ENCODE data around the gene PAX9. TPM values are rescaled to one million over a fixed set of nuclear protein-coding genes. Genes with fewer than 3 reads are reported as not detected.
A peak's percentile ranks its signal among the peaks of the same experiment; 100 is the strongest.

Gene PAX9
- total and polyA plus RNA-seq, 2 of the 13 experiments (the other 11 are each of a cell fraction or from before 2014, with no cell fraction given), result 0.03 TPM; not detected in 1

- no peak for TF ChIP-seq DBP (CRISPR knock-in tag; IDR thresholded peaks at IDR 0.05; ENCODE audit: not compliant biosample characterization)
- TF ChIP-seq TBX2 (CRISPR knock-in tag; IDR thresholded peaks at IDR 0.05; ENCODE audit: borderline replicate concordance), result peak; percentile 41; the same call in 1 of the 2 replicates
- no peak for TF ChIP-seq SCMH1 (CRISPR knock-in tag; IDR thresholded peaks at IDR 0.05; ENCODE audit: borderline replicate concordance)
- no peak for TF ChIP-seq ZNF430 (CRISPR knock-in tag; IDR thresholded peaks at IDR 0.05)
- 0 out of 2 replicates have a peak, but pooled peaks have one; percentile 53 for TF ChIP-seq GMEB1 (CRISPR knock-in tag; IDR thresholded peaks at IDR 0.05; ENCODE audit: borderline replicate concordance)
- TF ChIP-seq ZSCAN29 (CRISPR knock-in tag; conservative IDR thresholded peaks at IDR 0.05), result no peak
- TF ChIP-seq KMT2B (CRISPR knock-in tag; IDR thresholded peaks at IDR 0.05), result no peak
- TF ChIP-seq TCF12 (IDR thresholded peaks at IDR 0.05), result no peak
- no peak for TF ChIP-seq TCF12 (CRISPR knock-in tag; IDR thresholded peaks at IDR 0.05)
- no peak for TF ChIP-seq TCF7L2 (IDR thresholded peaks at IDR 0.05; ENCODE audit: low read depth, low read length)
- TF ChIP-seq PCBP1 (IDR thresholded peaks at IDR 0.05; ENCODE audit: borderline replicate concordance, low read depth, low read length), result no peak
- TF ChIP-seq IRX3 (CRISPR knock-in tag; IDR thresholded peaks at IDR 0.05; ENCODE audit: borderline replicate concordance, low read depth), result no peak
- no peak for TF ChIP-seq PBX3 (CRISPR knock-in tag; IDR thresholded peaks at IDR 0.05; ENCODE audit: borderline replicate concordance)
- TF ChIP-seq ZNF674 (CRISPR knock-in tag; IDR thresholded peaks at IDR 0.05; ENCODE audit: low read depth), result no peak
- peak in 1 of 2 experiments; percentile 52; a peak in 1 of 4 replicates for TF ChIP-seq KLF16 (CRISPR knock-in tag; IDR thresholded peaks at IDR 0.05)
- no peak for TF ChIP-seq ZNF7 (CRISPR knock-in tag; IDR thresholded peaks at IDR 0.05)
- no peak for TF ChIP-seq AKAP8 (CRISPR knock-in tag; IDR thresholded peaks at IDR 0.05)
- TF ChIP-seq RBM22 (optimal IDR thresholded peaks at IDR 0.05; ENCODE audit: low read length), result no peak
- TF ChIP-seq ZNF660 (CRISPR knock-in tag; IDR thresholded peaks at IDR 0.05; ENCODE audit: borderline replicate concordance, low read depth), result no peak
- TF ChIP-seq ZNF749 (CRISPR knock-in tag; IDR thresholded peaks at IDR 0.05; ENCODE audit: borderline replicate concordance), result no peak
- TF ChIP-seq, protein P1, sequence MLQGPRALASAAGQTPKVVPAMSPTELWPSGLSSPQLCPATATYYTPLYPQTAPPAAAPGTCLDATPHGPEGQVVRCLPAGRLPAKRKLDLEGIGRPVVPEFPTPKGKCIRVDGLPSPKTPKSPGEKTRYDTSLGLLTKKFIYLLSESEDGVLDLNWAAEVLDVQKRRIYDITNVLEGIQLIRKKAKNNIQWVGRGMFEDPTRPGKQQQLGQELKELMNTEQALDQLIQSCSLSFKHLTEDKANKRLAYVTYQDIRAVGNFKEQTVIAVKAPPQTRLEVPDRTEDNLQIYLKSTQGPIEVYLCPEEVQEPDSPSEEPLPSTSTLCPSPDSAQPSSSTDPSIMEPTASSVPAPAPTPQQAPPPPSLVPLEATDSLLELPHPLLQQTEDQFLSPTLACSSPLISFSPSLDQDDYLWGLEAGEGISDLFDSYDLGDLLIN (CRISPR knock-in tag; IDR thresholded peaks at IDR 0.05; ENCODE audit: borderline replicate concordance), result no peak; the same call in 1 of the 2 replicates
- TF ChIP-seq U2AF1 (optimal IDR thresholded peaks at IDR 0.05; ENCODE audit: low read depth, low read length), result no peak
- peak; percentile 58; the same call in 1 of the 2 replicates for TF ChIP-seq SNAPC2 (CRISPR knock-in tag; IDR thresholded peaks at IDR 0.05)
- no peak for TF ChIP-seq MAFF (IDR thresholded peaks at IDR 0.05; ENCODE audit: low read depth, low read length)
- TF ChIP-seq SRF (IDR thresholded peaks at IDR 0.05; ENCODE audit: low read depth, low read length), result no peak
These were observed 13.6 kb upstream of the PAX9 start (continued) for GRCh38 chr14:36647824-36648753.

Measured in HepG2 (cell line).